Measurements from ENCODE around the gene AKAP1.

DNA sequence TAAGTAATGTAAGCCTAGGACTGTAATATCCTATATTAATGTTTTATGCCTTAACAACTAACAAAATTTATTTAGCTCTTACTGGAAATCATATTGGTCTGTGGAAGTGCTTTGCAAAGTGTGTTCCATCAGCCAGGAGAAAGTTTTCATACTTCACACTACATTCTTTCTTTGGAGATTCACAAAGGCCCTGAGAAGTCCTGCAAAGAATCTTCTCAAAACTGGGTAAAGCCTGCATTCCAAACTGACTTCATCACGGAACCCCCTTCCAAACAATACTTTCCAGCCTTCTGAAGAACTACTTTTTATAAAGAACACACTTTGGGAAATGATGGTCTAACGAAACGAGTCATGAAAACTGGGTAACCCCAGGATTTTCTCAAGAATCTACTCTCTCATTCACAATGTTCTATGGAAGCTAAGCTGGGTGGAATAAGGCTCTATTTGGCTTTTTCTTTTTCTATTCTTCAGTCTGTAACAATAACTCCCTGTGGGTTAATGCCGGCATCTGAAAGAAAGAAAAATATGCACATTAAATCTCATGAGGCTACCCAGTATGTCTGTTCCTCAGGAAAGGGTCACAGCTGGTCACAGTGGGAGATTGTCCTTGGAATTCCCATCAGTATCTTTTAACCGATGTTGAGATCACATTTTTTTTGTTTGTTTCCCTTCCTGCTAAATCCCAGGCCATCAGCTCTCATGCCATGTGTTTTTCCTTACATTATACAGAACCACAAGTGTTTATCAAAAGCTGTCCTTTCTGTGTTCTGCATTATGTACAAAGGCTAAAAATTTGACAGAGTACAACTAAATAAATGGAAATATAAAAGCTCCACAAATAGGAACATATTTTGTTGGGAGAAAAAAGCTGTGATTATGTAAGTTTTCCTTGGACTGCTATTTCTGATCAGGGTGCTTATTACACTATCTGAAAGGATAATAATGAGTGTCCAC, 12.8 kb upstream of the AKAP1 start:
- TF ChIP-seq EZH2phosphoT487 (IDR thresholded peaks at IDR 0.05; ENCODE audit: insufficient read depth, low read depth) = no peak
- TF ChIP-seq EZH2 (IDR thresholded peaks at IDR 0.05; ENCODE audit: insufficient read depth, poor library complexity, severe bottlenecking) = no peak
